GM12878 (cell line): ENCODE results near the gene HMCN2. TPM values are rescaled to one million over a fixed set of nuclear protein-coding genes. Genes with fewer than 3 reads are reported as not detected.

Source experiments
- ATAC-seq: fragments of 200-7000 bp; cut with Tn5 transposase; 3 replicates; pipeline ENCODE4 v1.9.1; 2020; ENCODE audit warnings: mild to moderate bottlenecking, moderate library complexity
- BruUV-seq: library from RNA; stranded (reverse); fragments of 400-500 nt; replicated peaks from 2 replicates; lab custom pipeline; 2021; lab: Mats Ljungman, UMichigan
- CTCF ChIA-PET: fragments of 300-600 bp; sonication (Branson Sonifier 250); formaldehyde crosslinking; extraction: SDS; loops from one replicate; lab custom pipeline; 2021; ENCODE audit warnings: inconsistent platforms; lab: Yijun Ruan, JAX
- POLR2A ChIA-PET: fragments of 350-600 bp; formaldehyde crosslinking; extraction: SDS; loops from one replicate; lab custom pipeline; 2021; ENCODE audit warnings: inconsistent platforms; lab: Charles Lee
- RAD21 ChIA-PET: fragments of 300-600 bp; sonication (Branson Sonifier 250); formaldehyde crosslinking; loops from one replicate; lab custom pipeline; 2023; ENCODE audit warnings: antibody characterized with exemption; ENCODE audit not compliant: unreplicated experiment; lab: Charles Lee
- SMC1A ChIA-PET: fragments of 300-600 bp; sonication (Branson Sonifier 250); formaldehyde crosslinking; loops from one replicate; lab custom pipeline; 2023; ENCODE audit not compliant: unreplicated experiment, uncharacterized antibody; lab: Charles Lee
- DNase-seq: peaks from one replicate; pipeline ENCODE4 v3.0.0-alpha.2; 2011; ENCODE audit warnings: low read depth, low spot score
- FAIRE-seq: peaks from 3 replicates; lab custom pipeline; 2011; peaks lifted over from hg19 to GRCh38; lab: Jason Lieb, UNC
- H2AFZ ChIP-seq: 2 replicates; pipeline ENCODE4 v1.6.0; 2011; ENCODE audit warnings: low read depth, low read length, control low read depth; ENCODE audit not compliant: control insufficient read depth
- H3K27ac ChIP-seq: 2 replicates; pipeline ENCODE4 v1.5.1; 2011; ENCODE audit warnings: control low read depth; ENCODE audit not compliant: control insufficient read depth, insufficient read depth
- H3K27me3 ChIP-seq, 2 experiments: replicated peaks in 1 of 2; 2 replicates each; pipeline versions ENCODE4 v1.6.0 to v1.6.1; 2011; ENCODE audit warnings: low read length in 1 of 2; ENCODE audit not compliant: control insufficient read depth in 2 of 2, insufficient read depth in 2 of 2
- H3K36me3 ChIP-seq, 2 experiments: 2 replicates each; pipeline ENCODE4 v1.5.1; 2011; ENCODE audit warnings: low read length in 1 of 2; ENCODE audit not compliant: control insufficient read depth in 2 of 2, insufficient read depth in 2 of 2
- H3K4me1 ChIP-seq: 2 replicates; pipeline ENCODE4 v1.6.1; 2011; ENCODE audit warnings: mild to moderate bottlenecking, low read length, moderate library complexity, mixed read lengths; ENCODE audit not compliant: control insufficient read depth, insufficient read depth
- H3K4me2 ChIP-seq: 2 replicates; pipeline ENCODE4 v1.6.0; 2011; ENCODE audit warnings: control low read depth; ENCODE audit not compliant: control insufficient read depth, insufficient read depth
- H3K4me3 ChIP-seq: fragments of 200-600 bp; sonication (generic); 2 replicates; pipeline ENCODE4 v1.5.1; 2016
- H3K79me2 ChIP-seq: 2 replicates; pipeline ENCODE4 v1.6.0; 2011; ENCODE audit warnings: low read length; ENCODE audit not compliant: control insufficient read depth, insufficient read depth
- H3K9ac ChIP-seq: 2 replicates; pipeline ENCODE4 v1.8.0; 2011; ENCODE audit warnings: low read length, control low read depth, mixed read lengths; ENCODE audit not compliant: control insufficient read depth, insufficient read depth
- H3K9me3 ChIP-seq: replicated peaks from 3 replicates; pipeline ENCODE4 v1.5.1; 2011; ENCODE audit warnings: mild to moderate bottlenecking, low read length; ENCODE audit not compliant: control insufficient read depth, insufficient read depth
- H4K20me1 ChIP-seq: 2 replicates; pipeline ENCODE4 v1.6.0; 2011; ENCODE audit not compliant: control insufficient read depth, insufficient read depth
- CEBPZ ChIP-seq: fragments of 150-350 bp; IDR thresholded peaks from 2 replicates; pipeline ENCODE4 v1.6.1; 2016; ENCODE audit warnings: low read depth, low read length
- CHD2 ChIP-seq: IDR thresholded peaks from 2 replicates; pipeline ENCODE4 v1.6.1; 2011; ENCODE audit warnings: low read depth, low read length, improper control_type of control experiment, borderline replicate concordance
- CUX1 ChIP-seq: IDR thresholded peaks from 2 replicates; pipeline ENCODE4 v1.6.1; 2012; ENCODE audit warnings: improper control_type of control experiment, low read depth, low read length; ENCODE audit not compliant: insufficient replicate concordance
- IRF5 ChIP-seq: fragments of 450-650 bp; IDR thresholded peaks from 2 replicates; pipeline ENCODE4 v1.6.1; 2017; ENCODE audit warnings: borderline replicate concordance
- MEF2A ChIP-seq: IDR thresholded peaks from 2 replicates; pipeline ENCODE4 v1.6.1; 2011; ENCODE audit warnings: low read depth, mild to moderate bottlenecking, low read length, moderate library complexity; ENCODE audit not compliant: insufficient read depth
- MYB ChIP-seq: fragments of 150-350 bp; IDR thresholded peaks from 2 replicates; pipeline ENCODE4 v1.6.1; 2014; ENCODE audit warnings: mild to moderate bottlenecking, low read depth, low read length, borderline replicate concordance
- NFIC ChIP-seq: IDR thresholded peaks from 2 replicates; pipeline ENCODE4 v1.6.1; 2012; ENCODE audit warnings: low read depth, mild to moderate bottlenecking, inconsistent platforms, low read length, moderate library complexity
- TCF7 ChIP-seq: IDR thresholded peaks from 2 replicates; pipeline ENCODE4 v1.6.1; 2014; ENCODE audit warnings: antibody characterized with exemption, borderline replicate concordance
- ZBED1 ChIP-seq: IDR thresholded peaks from 2 replicates; pipeline ENCODE4 v1.6.1; 2016; ENCODE audit warnings: borderline replicate concordance
- WGBS: methylation state at CpG from one replicate; pipeline ENCODE4 v1.1.6; 2016; ENCODE audit warnings: low lambda C conversion rate; ENCODE audit not compliant: insufficient replicate concordance, insufficient coverage; ENCODE audit errors: missing lambda C conversion rate; 5-methylcytosine and 5-hydroxymethylcytosine counted together
- in situ Hi-C: fragments of 300-500 bp; cut with MboI; formaldehyde crosslinking; loops from 9 replicates; pipeline ENCODE4 v1.14.3; 2018; ENCODE audit warnings: mixed read lengths
- intact Hi-C: fragments of 100-400 bp; cut with micrococcal nuclease; formaldehyde crosslinking; loops from one replicate; pipeline ENCODE4 v1.14.2; 2022; ENCODE audit not compliant: unreplicated experiment
- polyA plus RNA-seq, 11 experiments: library from polyadenylated mRNA; depleted of rRNA in 4 of 11; unstranded in 6 of 11; stranded (reverse) in 5 of 11; fragments of >200 nt; fragmentation: Nextera tagmentation in 4 of 11; fragmentation: Illumina TruSeq in 1 of 11; extraction: Ambion mirVana in 4 of 11; extraction: Trizol in 1 of 11; gene quantifications; 1 replicate in 1 of 11; 2 replicates in 10 of 11; pipeline versions ENCODE4 v1.2.1 to v1.2.3, GENCODE V29; 2011 to 2016; ENCODE audit warnings: inconsistent platforms in 2 of 11, missing spikeins in 2 of 11, low read depth in 1 of 11
- total RNA-seq, 4 experiments: library from RNA; depleted of rRNA in 3 of 4; stranded (reverse); fragments of >200 nt in 3 of 4; fragmentation: Illumina TruSeq in 1 of 4; extraction: Trizol in 1 of 4; gene quantifications; 2 replicates each; pipeline versions ENCODE4 v1.2.1 to v1.2.3, GENCODE V29; 2013 to 2021

HMCN2 gene
- total and polyA plus RNA-seq, 10 of the 15 experiments (the other 5 are each of a cell fraction or from before 2014, with no cell fraction given): 0.04 TPM; not detected in 9

GRCh38 chr9:130219661-130220096 is 45.9 kb upstream of the HMCN2 start (continued):
- TF ChIP-seq MEF2A: no peak
- TF ChIP-seq MYB: no peak
- no peak for TF ChIP-seq TCF7
- no peak for TF ChIP-seq CHD2

GRCh38 chr9:130220352-130220751 is 45.2 kb upstream of the HMCN2 start:
- in situ Hi-C loops: no loop called here
- no TSS peak for BruUV-seq
- Histone ChIP-seq H3K27me3 (no peaks in the 10 kb centered on the region), H3K4me3 (no peak overlapping the region), H3K36me3 (no peaks in the 10 kb centered on the region), H3K27ac (no peak overlapping the region), H4K20me1 (no peaks in the 10 kb centered on the region), H3K9ac (no peak overlapping the region), H3K9me3 (no peaks in the 10 kb centered on the region), H2AFZ (no peak overlapping the region), H3K4me2 (no peak overlapping the region), H3K4me1 (no peaks in the 10 kb centered on the region), H3K79me2 (no peaks in the 10 kb centered on the region)
- SMC1A ChIA-PET: interaction anchor here (0.7 kb wide), 1 partner anchor 11 kb away, joined by 3 read pairs; no protein-coding TSS in a partner anchor
- FAIRE-seq (no peak), ATAC-seq (no peak), DNase-seq (no peak)
- RAD21 ChIA-PET: no interaction called here
- CTCF ChIA-PET: no interaction called here
- intact Hi-C loops: no loop called here
- WGBS: 17% methylated on average over 7 of the region's 9 CpGs
- POLR2A ChIA-PET: no interaction called here
- TF ChIP-seq NFIC (no peak), CEBPZ (no peak), ZBED1 (no peak), IRF5 (no peak), CUX1 (no peak)
